ENCODE results near the gene MAPK10. TPM values are rescaled to one million over a fixed set of nuclear protein-coding genes. Genes with fewer than 3 reads are reported as not detected.
"Not testable (repeated sequence)": the region's sequence is repeated elsewhere in the genome, so short reads cannot be mapped to it uniquely, and the experiment has no call there.

MAPK10 gene
- total RNA-seq, 1 donor from 2014 or later = 0.13 TPM

DNA sequence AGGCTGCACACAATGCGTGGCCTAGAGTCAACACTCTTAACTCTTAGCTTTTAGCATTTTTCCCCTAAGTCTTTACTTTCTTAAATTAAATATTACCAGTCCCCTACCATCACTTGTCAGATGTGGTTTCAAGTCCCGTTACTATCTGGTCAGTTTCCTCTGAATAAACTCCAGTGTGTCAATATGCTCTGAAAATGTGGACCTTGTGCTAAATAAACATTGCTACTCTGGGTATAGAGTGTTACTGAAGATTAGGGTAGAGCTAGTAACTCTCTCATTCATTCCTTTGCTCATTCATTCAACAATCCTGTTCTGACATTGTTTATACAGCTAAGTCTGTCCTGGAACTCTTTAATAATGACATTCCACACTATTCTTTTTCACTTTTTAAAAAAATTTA lies 251.0 kb downstream of the MAPK10 start:
- no peak for DNase-seq (ENCODE audit: low read depth in 2 of 2)

- no peak for DNase-seq (ENCODE audit: low read depth in 2 of 2)
These were observed 251.7 kb downstream of the MAPK10 start for GRCh38 chr4:86108137-86108536.

DNA sequence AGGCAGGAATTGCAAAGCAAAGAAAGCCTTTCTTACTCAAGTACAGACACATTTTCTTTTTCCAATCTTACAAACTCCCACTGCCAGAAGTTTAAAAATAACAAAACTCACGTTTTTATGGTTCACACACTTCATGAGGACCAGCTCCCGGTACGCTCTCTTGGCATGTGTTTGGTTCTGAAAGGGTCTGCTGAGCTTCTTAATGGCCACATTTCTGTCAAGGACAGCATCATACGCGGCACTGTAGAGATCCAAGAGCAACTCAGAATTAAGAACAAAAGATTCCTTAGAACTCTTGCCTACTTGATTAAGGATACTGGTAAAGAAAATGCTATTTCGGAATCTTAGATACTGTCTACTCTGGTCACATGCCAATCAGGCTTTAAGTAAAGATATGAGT lies 252.7 kb downstream of the MAPK10 start:
- no peak for DNase-seq (ENCODE audit: low read depth in 2 of 2)

DNA sequence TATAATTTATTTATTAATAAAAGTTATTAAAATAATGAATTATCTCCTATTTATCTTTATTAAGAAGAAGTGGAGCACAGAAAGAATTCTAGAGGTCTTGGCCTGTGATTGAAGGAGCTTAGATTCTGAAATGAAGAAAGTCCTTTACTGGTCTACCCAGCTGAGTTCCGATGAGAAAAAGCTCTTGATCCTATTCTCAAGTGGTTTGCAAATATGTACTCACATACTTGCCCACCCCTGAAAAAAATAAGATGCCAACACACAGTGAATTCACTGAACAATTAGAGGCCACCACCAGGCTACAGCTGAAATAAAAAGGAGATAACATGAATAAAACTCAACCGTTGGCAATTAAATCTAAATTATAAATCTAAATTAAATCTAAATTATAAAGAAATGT lies 253.4 kb downstream of the MAPK10 start:
- DNase-seq (ENCODE audit: low read depth in 2 of 2) = no peak

- no peak for DNase-seq (ENCODE audit: low read depth in 2 of 2)
These were observed 258.0 kb downstream of the MAPK10 start for GRCh38 chr4:86101841-86102240.

- DNase-seq (ENCODE audit: low read depth in 2 of 2) = no peak
These were observed 258.4 kb downstream of the MAPK10 start for GRCh38 chr4:86101410-86101809.

- DNase-seq (ENCODE audit: low read depth in 2 of 2) = no peak
These were observed 259.2 kb downstream of the MAPK10 start for GRCh38 chr4:86100539-86101215.

DNA sequence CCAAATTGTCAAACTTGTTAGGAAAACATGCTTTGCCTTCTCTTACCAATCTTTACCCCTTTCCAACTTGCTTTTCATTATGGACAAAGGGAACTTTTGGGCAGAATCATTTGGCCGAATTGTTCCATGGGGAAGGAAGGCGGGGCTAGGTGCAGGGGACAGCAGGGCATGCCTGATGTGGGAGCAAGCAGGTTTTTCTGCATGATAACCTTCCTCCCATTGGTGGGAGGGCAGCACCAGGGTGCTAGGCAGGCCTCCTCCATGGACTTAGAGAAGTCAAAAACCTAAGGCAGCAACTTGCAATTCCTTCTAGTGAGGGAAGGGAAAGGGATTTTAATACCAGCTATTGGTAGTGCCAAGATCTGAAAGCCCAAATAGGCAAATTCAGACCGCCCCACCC lies 260.5 kb downstream of the MAPK10 start:
- DNase-seq (ENCODE audit: low read depth in 2 of 2) = no peak

DNA sequence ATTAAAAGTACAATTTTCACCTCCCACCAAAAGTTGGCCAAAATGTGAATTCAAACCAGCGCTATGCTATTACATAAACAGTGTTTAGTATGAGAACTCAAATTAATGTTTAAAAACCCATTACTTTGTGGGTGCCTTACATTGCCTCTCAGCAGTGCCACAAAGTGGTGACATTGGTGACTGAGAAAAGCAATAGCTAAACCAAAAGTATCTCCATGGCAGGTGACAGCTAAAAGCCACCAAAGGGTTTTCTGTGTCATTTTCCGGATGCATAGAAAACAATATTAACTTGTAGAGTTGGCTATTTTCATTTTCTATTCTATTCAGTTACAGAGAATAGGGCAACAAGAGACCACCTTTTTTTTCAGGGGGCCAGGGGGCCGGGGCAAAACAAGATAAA lies 261.2 kb downstream of the MAPK10 start:
- DNase-seq (ENCODE audit: low read depth in 2 of 2) = no peak

GRCh38 chr4:86096373-86096772 lies 263.5 kb downstream of the MAPK10 start:
- no peak for DNase-seq (ENCODE audit: low read depth in 2 of 2)

- DNase-seq (ENCODE audit: low read depth in 2 of 2) = no peak
These were observed 267.2 kb downstream of the MAPK10 start for GRCh38 chr4:86092684-86093083.

GRCh38 chr4:86091201-86091600 lies 268.7 kb downstream of the MAPK10 start:
- no peak for DNase-seq (ENCODE audit: low read depth in 2 of 2)

GRCh38 chr4:86089781-86090323 lies 270.0 kb downstream of the MAPK10 start:
- DNase-seq (ENCODE audit: low read depth in 2 of 2) = no peak

GRCh38 chr4:86089053-86089452 lies 270.8 kb downstream of the MAPK10 start:
- DNase-seq (ENCODE audit: low read depth in 2 of 2) = no peak

DNA sequence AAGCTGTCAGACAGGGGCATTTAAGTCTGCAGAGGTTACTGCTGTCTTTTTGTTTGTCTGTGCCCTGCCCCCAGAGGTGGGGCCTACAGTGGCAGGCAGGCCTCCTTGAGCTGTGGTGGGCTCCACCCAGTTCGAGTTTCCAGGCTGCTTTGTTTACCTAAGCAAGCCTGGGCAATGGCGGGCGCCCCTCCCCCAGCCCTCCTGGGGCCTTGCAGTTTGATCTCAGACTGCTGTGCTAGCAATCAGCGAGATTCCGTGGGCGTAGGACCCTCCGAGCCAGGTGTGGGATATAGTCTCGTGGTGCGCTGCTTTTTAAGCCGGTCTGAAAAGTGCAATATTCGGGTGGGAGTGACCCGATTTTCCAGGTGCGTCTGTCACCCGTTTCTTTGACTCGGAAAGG lies 284.1 kb downstream of the MAPK10 start:
- not testable (repeated sequence) for DNase-seq (ENCODE audit: low read depth in 2 of 2)

DNA sequence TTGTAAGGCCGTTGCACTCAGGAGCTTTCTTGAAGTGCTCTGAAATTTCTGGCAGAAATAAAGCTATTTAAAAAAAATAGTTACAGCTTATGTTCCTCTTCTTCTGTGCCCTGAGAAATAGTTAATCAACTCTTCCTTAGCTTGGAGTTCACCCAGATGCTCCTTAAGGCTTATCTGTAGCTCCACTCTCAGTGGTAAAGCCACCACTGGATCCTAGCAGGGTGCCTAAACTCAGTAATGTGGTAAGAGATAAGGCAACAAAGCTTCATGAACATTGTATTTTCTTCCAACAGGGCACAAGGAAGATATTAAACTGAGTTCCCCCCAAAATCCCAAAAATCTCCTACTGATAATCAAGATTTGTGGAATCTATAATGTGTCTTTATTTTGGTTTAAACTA lies 299.5 kb downstream of the MAPK10 start:
- DNase-seq (ENCODE audit: low read depth in 2 of 2) = no peak

DNA sequence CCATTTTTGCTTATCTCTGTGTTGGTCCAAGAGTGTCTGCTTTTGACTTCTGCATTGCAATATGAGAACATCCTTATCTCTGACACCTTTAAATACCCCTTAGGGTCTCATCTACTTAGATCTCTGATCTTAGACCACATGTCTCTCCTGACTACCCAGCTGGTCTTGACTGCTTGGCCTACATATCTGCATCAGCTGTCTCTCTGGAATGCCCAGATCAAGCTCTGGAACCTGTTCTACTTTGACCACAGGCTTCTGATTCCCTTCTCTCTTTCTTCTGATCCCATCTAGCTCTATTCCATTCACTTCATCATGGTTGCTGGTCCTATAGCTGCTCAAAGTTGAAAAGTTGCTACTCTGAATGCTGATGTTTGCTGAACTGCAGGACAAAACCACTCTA lies 301.2 kb downstream of the MAPK10 start:
- DNase-seq (ENCODE audit: low read depth in 2 of 2) = no peak

- peak in 1 of 2 donors; percentile 53 for DNase-seq (ENCODE audit: low read depth in 2 of 2)
These were observed 304.0 kb downstream of the MAPK10 start for GRCh38 chr4:86055898-86056297.

DNA sequence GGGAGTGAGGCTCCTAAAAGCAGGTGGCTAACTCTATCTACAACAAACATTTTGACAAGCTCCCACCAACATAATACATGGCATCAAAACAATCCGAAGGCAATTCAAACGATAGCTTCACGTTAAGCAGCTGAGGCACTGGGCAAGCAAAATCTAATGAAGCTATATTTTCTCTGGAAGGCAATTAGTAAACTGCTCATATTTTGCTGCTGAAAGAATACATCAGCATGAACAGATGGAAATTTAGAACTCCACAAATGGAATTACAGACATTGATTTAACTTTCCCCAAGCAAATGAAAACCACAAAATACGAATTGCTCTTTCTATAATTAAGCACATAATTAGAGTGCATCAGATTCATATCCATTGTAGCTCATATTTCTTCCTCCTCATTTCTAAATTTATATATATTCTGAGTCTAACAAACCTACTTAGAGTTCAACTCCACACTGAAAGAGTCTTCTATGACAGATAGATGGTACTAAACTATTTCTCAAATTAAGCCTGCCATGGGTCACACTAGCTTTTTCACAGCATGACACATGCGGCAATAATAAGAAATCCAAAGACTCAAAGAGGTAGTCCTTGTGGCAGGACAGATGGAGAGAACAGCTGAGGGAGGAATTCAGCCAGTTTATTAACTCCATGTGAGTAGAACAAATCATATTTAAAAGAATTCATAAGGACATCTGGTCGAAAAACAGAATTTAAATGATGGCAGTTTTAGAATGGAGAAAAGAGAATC lies 305.4 kb downstream of the MAPK10 start:
- DNase-seq (ENCODE audit: low read depth in 2 of 2) = no peak

DNA sequence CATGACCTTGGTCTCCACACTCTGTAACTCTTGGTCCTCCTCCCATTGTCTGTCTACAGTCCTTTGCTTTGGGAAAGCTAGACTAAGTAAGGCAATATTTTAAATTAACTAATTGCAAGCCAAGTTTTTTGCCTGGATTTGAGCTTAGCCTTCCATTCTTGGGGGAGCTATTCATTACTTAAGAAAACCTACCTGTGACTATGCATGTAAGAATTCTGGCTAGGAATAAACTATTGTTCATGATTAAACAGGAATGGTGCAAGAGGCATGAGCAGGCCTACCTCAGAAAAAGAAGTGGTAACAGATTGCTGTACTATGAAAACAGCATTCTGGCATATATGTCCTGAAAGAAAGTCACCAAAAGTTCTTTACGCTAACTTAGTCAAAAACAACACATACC lies 309.4 kb downstream of the MAPK10 start:
- no peak for DNase-seq (ENCODE audit: low read depth in 2 of 2)

DNA sequence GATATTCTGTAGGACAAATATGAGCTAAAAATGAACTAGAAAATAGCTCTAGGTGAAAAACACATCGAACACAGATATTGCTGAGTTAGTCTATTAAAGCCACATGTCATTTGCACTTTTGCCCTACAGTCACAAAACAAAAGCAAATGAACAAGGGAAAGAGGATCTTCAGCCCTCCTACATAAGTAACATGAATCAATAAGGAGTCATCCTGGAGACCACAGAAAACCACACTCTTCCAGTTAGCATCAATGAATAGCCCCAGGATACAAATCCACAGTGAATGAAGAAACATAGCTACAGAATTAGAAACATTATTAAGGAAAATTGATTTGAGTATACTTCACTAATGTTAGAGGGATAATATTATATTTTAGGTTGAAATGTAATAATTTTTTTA lies 311.4 kb downstream of the MAPK10 start:
- no peak for DNase-seq (ENCODE audit: low read depth in 2 of 2)

GRCh38 chr4:86044593-86044985 lies 315.3 kb downstream of the MAPK10 start:
- DNase-seq (ENCODE audit: low read depth in 2 of 2) = no peak

Measured in dermis microvascular lymphatic vessel endothelial cell (primary cell).